HG03025 (cell line): Measurements from ENCODE around the gene HKDC1.
"Not testable (repeated sequence)": the region's sequence is repeated elsewhere in the genome, so short reads cannot be mapped to it uniquely, and the experiment has no call there.

ENCODE experiments used
- ATAC-seq: cut with Tn5 transposase; IDR thresholded peaks from one replicate; pipeline ENCODE4 v1.9.1; 2021; ENCODE audit warnings: mild to moderate bottlenecking, moderate library complexity; ENCODE audit not compliant: unreplicated experiment, low FRiP score

The HKDC1 gene

DNA sequence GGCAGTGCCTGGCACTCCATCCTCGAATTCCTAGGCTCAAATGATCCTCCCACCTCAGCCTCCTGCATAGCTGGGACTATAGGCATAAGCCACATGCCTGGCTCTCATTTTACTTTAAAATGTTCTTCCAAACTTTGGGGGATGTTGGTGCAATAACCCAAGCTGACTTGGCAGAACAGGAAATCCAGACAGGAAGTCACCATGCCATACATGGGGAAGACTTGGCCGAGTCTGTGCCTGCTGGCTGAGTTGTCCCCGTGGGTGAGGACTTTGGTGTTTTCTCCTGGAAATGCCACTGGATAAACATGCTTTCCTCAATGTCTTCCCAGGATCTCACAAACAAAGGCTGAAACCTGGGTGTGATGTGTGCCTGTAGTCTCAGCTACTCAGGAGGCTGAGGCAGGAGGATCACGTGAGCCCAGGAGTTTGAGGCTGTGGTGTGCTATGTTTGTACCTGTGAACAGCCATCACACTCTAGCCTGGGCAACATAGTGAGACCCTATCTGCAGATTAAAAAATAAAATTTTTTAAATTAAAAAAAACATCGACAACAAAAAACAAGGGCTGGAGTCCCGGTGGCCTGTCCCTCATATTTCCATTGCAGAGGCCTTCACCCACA is 19.8 kb downstream of the HKDC1 start:
- no peak for ATAC-seq

GRCh38 chr10:69240455-69240854 is 20.3 kb downstream of the HKDC1 start:
- no peak for ATAC-seq

- no peak for ATAC-seq
Measured at GRCh38 chr10:69241575-69241974, 21.4 kb downstream of the HKDC1 start.

GRCh38 chr10:69242040-69242851 is 22.1 kb downstream of the HKDC1 start:
- ATAC-seq = no peak

- no peak for ATAC-seq
Measured at GRCh38 chr10:69242852-69243212, 22.7 kb downstream of the HKDC1 start.

- ATAC-seq = no peak
Measured at GRCh38 chr10:69243817-69244216, 23.7 kb downstream of the HKDC1 start.

GRCh38 chr10:69246036-69246435 is 25.9 kb downstream of the HKDC1 start:
- ATAC-seq = no peak

GRCh38 chr10:69246581-69247312 is 26.6 kb downstream of the HKDC1 start:
- no peak for ATAC-seq

GRCh38 chr10:69247313-69247710 is 27.2 kb downstream of the HKDC1 start:
- ATAC-seq = no peak

DNA sequence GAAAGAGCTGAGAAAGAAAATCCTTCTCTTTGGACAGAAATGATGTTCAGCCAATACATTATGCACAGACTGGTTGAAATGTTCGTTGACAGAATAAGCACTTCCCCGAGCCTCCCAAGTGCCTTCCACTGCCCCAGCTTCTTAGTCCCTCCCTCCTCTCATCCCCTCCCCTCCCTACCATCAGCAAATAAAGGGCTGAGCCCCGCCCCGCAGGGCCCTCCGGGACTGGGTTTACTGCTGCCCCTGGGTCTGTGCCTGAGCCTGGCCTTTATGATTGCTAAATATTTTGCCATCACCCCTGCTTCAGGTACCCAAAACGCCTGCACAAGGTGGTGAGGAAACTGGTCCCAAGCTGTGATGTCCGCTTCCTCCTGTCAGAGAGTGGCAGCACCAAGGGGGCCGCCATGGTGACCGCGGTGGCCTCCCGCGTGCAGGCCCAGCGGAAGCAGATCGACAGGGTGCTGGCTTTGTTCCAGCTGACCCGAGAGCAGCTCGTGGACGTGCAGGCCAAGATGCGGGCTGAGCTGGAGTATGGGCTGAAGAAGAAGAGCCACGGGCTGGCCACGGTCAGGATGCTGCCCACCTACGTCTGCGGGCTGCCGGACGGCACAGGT is 28.1 kb downstream of the HKDC1 start:
- no peak for ATAC-seq

- ATAC-seq = no peak
Measured at GRCh38 chr10:69250041-69250440, 29.9 kb downstream of the HKDC1 start.

DNA sequence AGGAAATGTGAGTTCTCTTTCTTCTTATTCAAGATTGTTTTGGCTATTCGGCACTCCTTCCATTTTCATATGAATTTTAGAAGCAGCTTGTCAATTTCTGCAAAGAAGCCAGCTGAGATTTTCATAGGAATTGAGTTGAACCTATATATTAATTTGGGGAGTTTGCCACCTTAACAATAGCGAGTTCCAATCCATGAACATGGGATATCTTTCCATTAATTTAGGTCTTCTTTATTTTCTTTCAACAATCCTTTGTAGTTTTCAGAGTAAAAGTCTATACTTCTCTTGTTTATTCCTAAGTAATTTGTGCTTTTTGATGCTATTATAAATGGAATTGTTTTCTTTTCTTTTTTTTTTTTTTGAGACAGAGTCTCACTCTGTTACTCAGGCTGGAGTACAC is 31.3 kb downstream of the HKDC1 start:
- ATAC-seq = not testable (repeated sequence)

DNA sequence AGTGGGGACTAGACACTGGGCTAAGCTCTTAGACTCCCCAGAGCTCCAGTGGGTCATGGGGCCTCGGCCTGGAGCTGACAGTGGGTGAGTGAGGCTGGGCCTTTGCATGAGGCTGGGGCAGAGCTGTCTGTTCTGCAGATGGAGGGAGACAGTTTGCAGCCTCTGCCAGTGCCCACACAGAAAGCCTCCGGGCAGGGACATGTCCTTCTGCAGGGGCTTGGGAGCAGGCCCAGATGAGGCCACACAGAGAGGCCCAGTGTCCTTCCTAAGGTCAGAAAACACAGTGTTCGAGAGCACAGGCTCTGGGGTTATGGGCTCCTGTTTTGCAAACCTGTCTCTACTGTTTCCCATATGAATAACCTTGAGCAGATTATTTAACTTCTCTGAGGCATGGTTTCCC is 33.0 kb downstream of the HKDC1 start:
- no peak for ATAC-seq

- ATAC-seq = no peak
Measured at GRCh38 chr10:69254877-69255276, 34.7 kb downstream of the HKDC1 start.

- ATAC-seq = no peak
Measured at GRCh38 chr10:69259547-69260243, 39.6 kb downstream of the HKDC1 start.

DNA sequence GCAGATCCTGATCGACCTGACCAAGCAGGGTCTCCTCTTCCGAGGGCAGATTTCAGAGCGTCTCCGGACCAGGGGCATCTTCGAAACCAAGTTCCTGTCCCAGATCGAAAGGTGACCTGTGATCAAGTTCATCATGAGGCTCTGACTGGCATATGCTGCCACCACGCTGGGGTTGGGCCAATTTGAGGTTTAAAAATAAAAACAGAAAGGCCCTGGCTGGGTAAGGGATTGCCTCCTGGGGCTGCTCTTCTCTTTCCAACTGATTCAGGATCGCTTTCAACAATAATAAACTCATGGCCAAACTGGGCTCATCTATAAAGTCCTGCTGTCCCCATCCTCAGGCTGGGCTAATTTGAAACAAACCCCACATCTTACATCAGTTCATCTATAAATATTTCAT is 41.1 kb downstream of the HKDC1 start:
- no peak for ATAC-seq

DNA sequence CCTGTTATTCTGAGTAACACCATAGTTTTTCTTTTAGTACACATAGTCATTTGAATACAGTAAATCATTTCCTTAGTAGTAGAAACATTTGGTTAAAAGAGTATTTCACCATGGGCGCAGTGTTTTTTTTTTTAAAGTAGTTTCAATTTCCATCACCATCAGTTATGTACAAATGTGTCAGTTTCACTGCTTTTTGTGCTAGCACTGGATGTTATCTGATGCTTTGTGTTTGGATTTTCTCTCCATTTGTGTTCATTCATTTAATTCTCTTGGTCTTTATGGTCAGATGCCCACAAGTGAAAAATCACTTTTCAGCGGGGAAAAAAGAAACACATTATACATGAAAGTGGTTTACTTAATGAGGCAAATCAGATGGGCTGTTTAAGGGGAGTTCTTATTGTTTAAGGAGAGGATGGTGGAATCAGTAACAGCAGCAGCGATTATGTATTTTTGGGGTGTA is 42.2 kb downstream of the HKDC1 start:
- no peak for ATAC-seq

DNA sequence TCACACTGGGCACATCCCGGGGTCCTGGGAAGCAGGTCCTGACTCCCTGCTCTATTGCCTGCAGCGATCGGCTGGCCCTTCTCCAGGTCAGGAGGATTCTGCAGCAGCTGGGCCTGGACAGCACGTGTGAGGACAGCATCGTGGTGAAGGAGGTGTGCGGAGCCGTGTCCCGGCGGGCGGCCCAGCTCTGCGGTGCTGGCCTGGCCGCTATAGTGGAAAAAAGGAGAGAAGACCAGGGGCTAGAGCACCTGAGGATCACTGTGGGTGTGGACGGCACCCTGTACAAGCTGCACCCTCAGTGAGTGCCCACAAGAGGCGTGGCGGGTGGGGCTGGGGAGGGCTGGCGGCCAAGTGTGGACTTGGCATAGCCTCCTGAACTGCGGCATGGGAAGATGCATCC is 45.4 kb downstream of the HKDC1 start:
- no peak for ATAC-seq

DNA sequence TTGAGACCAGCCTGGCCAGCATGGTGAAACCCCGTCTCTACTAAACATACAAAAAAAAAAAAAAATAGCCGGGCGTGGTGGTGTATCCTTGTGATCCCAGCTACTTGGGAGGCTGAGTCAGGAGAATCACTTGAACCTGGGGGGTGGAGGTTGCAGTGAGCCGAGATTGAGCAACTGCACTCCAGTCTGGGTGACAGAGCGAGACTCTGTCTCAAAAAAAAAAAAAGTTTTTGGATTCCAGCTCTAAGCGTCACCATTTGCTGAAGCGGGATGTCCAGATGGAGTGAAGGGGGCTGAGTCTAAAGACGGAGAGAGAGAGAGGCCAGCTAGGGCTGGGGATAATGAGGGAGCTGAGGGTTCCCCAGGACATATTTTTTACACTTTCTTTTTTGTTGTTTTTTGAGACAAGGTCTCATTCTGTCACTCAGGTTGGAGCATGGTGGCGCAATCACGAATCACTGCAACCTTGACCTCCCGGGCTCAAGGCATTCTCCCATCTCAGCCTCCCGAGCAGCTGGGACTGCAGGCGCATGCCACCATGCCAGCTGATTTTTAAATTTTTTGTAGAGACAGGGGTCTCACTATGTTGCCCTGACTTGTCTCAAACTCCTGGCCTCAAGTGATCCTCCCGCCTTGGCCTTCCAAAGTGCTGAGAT is 48.8 kb downstream of the HKDC1 start:
- ATAC-seq = no peak

DNA sequence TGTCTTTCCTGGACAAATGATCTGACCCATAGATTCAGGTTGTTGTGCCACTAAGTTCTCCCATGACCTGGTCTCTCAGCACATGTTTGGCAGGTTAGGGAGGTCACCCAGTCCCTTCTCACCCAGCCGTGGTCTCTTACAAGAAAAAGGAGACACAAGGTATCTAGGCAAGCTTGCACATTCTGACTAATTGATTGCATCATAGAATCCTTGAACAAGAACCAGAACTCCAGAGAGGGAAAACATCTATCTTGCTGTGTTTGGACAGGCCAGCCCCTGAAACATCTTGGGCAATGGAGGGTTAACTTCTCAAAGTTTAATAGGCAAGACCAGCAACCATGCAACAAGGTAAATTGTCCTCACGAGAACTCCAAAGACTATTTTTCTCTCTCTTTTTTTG is 49.6 kb downstream of the HKDC1 start:
- ATAC-seq = no peak
